Stimulated activated CD8-positive, alpha-beta memory T cell treated with anti-CD3 and anti-CD28 coated beads, Interleukin-7, amount 100 ng/mL, for 24 hours (primary cell): Measurements from ENCODE around the gene DIP2B.
"Not testable (repeated sequence)": the region's sequence is repeated elsewhere in the genome, so short reads cannot be mapped to it uniquely, and the experiment has no call there.

Experiments
- DNase-seq: peaks from one replicate; pipeline ENCODE4 v3.0.0-alpha.2; 2020; ENCODE audit warnings: low read depth

The DIP2B gene

DNA sequence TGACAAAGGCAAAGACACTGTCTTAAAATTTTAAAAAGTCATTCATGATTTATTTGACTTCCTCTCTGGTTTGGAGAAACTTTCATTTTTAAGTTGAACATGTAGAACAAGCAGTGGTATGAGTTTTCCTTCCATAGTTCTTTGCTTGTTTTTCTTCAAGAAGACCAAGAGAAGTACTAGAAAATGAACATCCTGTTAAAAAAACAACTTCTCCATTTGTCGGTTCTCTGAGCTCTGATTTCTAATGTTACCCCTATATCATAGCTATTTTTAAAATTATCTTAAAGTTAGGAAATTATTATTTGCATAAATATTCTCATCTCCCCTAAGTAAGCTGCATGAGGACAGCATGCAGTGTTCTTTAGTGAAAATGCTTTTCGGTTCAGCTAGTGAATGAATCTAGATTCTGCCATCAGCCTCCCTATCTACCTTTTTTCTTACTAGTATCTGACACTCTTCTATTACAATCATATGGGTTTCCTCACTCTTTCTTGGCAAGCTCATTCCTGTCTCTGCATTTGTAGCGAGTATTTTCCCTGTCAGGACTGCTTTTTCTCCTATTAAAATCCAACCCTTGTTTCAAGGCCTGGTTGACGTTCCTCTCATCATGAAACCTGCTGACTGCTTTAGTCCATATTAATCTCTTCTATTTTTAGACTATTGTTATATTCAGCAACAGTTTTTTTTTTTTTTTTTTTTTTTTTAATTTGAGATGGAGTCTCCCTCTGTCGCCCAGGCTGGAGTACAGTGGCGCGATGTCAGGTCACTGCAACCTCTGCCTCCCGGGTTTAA is 15.8 kb downstream of the DIP2B start:
- DNase-seq = no peak

DNA sequence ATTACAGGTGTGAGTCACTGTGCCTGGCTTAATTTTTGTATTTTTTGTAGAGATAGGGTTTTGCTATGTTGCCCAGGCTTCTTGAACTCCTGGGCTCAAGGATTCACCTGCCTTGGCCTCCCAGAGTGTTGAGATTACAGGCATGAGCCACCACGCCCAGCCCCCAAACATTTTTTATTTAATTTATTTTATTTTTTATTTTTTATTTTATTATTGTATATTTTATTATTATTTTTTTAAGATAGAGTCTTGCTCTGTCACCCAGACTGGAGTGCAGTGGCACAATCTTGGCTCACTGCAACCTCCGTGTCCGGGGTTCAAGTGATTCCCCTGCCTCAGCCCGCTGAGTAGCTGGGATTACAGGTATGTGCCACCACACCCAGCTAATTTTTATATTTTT is 17.0 kb downstream of the DIP2B start:
- DNase-seq = not testable (repeated sequence)

DNA sequence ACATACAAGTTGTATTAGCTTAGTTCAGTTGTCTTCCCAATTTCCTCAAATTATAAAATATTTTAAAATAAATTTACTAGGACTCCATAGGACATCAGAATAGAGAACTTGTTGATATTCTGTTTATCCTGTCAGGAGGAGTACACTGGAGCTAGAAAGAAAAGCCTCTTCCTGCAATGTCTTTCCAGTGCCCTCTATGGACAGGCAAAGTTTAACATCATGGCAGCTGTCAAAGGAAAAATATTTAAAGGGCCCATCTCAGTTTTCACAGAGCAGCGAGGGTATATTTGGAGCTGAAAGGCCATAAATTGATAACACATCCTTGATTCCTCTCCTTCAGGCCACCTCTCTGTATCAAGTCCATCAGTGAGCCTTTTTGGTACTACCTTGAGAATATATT is 19.0 kb downstream of the DIP2B start:
- DNase-seq = no peak

DNA sequence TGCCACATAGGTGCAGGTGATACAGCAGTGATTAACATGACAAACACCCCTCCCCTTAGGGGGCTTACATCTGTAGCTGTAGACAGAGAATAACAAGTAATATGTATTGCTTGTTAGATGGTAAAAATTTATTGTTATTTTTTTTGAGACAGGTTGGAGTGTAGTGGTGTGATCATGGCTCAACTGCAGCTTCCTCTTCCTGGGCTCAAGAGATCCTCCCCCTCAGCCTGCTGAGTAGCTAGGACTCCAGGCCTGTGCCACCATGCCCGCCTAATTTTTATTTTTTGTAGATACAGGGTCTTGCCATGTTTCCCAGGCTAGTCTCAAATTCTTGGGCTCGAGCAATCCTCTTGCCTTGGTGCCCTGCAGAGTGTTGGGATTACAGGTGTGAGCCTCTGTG is 19.8 kb downstream of the DIP2B start:
- no peak for DNase-seq

DNA sequence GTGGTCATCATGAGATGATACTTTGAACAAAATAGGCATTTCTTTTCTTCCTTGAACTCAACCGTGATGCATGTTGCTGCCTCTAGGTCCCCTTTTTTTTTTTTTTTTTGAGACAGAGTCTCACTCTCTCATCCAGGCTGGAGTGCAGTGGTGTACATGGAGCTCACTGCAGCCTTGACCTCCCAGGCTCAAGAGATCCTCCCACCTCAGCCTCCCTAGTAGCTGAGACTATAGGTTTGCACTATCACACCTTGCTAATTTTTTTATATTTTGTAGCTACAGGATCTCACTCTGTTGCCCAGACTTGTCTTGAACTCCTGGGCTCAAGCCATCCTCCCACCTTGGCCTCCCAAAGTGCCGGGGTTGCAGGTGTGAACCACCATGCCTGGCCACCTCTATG is 20.6 kb downstream of the DIP2B start:
- DNase-seq = no peak

DNA sequence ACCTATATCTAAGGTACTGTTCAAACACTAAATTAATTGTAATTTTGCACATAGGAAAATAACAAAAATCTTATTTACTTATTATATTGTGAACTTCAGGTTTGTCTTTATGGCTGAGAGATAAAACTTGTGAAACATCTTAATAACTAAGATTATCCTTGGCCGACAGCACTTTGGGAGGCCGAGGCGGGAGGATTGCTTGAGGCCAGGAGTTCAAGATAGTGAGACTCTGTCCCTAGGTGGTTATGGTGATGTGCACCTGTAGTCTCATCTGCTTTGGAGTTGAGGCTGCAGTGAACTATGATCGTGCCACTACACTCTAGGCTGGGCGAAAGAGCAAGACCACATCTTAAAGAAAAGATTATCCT is 22.6 kb downstream of the DIP2B start:
- no peak for DNase-seq

DNA sequence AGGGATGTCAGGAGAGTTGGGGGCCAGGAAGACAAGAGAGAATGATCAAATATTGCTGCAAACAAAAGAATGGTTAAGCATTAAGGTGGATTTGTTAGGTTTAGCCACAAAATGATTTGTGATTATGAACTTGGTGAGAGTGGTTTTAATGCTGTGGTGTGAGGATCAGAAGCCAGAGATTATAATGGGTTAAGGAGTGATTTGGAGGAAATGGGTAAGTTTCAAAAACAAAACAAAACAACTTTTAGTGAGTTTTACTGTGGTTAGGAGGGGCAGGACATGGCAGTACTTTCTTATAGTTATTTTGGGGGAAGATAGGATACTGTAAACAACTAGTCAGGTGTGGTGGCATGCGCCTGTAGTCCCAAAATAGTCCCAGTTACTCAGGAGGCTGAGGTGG is 24.0 kb downstream of the DIP2B start:
- DNase-seq = no peak

DNA sequence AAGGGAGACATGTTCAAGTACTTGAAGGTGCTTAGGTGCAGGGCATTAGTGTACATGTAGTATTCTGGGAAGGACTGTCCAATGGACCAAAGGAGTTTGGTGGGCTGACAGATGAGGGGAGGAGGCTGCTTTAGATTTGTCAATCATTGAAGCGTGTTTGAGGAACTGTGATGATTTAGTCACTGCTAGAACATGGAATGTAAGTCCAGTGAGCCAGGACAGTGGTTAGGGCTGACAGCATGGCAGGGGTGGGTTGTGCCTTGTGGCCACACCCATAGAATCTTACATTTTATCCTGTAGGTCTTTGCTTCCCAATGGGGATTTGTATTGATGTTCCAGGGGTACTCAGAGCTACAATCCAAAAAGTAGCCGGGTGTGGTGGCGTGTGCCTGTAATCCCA is 24.6 kb downstream of the DIP2B start:
- DNase-seq = no peak

DNA sequence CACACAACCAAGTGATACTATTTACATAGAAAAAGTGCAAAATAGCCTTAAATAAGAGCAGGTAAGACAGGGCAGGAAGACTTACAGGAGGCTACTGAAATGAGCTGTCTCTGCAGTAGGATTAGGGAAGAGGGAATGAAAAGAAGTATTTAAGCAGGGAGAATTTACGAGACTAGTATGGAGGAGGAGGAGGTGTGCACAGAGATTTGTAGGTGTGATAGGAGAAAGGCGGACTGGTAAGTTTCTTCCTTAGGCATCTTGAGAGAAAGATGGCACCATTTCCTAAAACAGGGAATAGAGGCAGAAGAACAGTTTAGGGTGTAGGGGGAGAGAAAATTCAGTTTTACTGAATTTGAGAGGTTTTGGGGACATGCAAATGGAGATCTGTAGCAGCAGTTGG is 25.7 kb downstream of the DIP2B start:
- no peak for DNase-seq

DNA sequence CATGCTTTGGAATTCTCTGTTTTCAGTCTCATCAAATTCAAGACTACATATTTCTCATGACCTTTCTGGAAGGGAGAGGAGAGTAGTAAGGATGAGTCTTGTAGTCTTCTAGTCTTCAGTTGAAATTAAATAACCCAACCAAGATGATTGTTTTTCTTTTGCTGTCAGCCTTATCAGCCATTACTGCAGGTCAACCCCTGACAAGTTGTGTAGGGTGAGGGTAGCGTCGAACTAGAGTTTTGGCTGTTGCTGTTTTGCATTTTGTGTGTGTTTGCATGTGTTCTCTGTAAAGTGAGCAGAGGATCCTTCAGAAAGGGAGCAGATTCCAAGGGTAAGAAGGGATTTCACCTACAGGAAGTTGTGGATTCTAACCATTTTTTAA is 28.4 kb downstream of the DIP2B start:
- no peak for DNase-seq

DNA sequence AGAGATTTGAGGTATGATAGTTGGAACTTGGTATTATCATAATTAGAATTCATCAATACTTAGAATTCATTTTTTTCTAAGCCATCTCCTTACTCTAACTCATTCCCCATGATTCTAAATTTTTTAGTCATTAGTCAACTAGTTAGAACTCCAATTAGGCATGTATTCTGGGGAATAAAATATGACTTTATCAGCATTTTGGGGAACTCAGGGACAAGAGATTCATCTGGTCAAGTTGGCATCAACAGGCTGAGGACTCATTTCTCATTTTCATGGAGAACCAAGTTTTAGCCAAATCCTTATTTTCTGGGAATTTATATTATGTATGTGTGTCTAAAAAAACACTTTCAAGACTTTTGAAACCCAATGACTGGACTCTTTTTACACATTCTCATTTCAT is 29.2 kb downstream of the DIP2B start:
- no peak for DNase-seq

DNA sequence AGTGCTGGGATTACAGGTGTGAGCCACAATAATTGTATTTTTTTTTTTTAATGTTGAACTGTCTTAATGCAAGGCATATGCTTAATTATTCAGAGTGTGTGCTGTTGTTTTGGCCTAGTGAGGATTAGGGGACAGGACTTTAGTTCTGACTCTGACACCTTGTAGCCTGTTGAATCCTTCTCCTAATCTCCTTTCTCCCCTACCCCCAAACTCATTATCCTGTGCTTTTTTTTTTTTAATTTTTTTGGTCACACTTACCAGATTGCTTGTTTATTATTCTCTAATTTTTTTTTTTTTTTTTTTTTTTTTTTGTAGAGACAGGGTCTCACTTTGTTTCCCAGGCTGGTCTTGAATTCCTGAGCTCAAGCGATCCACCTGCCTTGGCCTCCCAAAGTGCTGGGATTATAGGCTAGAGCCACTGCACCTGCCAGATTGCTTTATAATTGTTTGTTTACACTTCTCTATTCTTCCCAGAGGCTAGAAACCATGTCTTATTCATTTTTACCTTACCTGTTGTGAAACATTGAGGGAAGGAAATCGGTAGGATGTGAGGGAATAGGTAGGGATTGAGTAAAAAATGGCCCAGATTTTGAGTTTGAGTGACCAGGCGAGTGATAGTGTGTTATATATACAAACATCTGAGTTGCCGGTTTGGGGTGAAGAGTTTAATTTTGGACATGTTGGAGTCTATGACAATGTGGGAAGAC is 32.2 kb downstream of the DIP2B start:
- no peak for DNase-seq

DNA sequence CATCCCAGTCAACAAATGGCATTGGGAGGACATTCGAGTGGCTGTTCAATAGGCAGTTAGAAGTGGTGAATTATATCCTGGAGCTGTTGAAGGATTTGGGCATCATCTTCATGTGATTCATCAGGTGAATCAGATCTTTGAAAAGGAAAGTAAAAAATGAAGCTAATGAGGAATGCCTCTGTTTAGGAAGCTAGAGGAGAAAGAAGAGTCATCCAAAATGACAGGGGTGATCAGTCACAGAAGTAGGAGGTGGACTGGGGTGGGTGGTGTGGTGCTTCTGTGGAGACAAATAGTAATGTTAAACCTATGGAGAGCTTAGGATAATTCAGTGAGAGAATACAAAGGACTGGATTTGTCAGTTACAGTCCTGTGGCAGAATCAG is 32.7 kb downstream of the DIP2B start:
- no peak for DNase-seq

DNA sequence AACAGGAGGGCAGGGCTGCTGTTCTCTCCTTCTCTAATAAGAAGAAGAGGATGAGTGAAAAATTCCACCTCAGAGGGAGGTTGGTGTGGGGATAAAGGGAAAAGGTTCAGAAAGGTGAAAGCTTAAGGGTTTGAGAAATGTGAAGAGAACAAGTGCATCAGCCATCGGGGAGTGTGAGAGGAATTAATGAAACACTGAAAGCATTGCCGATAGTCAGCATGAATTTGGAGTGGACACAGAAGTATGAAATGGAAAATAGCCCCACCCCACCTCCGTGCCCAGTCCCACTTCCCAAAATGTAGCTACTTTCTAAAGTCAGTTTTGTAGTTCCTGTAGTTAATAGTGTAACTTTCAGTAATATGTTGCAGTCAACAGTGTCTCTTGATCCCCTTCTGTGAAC is 33.4 kb downstream of the DIP2B start:
- DNase-seq = no peak

DNA sequence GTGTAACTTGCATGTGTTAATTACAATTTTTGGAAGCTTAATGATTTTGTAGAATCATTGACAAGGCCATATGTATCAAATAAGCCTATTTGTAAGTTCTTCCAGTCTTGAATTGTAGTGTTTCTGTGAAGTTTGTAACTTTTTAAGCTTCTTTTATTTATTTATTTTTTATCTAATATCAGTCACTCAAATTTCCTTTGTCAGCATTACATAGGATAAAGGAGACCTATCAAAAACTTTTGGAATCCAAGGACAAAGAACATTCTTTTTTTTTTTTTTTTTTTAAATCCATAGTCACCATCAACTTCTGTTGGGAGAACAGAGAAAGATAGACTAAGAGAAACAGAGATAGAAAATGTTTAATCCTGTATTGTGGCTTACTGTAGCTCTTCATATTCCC is 36.4 kb downstream of the DIP2B start:
- DNase-seq = no peak

DNA sequence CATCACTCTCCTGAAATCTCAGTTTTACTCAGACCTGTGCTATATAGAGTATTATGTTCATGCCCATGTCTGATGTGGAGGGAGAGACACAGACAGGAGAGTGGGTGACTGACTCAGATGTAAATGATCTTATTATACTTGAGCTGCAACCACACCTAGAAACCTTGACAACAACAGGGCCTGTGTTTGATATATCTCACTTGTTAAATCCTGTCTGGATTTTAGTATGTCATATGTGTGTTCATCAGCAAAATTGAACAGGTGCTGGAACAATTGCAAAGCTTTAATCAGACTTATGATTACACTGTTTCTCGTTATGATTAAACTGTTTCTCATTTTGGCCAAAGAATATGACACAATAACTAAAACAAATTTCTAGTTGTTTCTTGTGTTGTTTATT is 37.7 kb downstream of the DIP2B start:
- no peak for DNase-seq

DNA sequence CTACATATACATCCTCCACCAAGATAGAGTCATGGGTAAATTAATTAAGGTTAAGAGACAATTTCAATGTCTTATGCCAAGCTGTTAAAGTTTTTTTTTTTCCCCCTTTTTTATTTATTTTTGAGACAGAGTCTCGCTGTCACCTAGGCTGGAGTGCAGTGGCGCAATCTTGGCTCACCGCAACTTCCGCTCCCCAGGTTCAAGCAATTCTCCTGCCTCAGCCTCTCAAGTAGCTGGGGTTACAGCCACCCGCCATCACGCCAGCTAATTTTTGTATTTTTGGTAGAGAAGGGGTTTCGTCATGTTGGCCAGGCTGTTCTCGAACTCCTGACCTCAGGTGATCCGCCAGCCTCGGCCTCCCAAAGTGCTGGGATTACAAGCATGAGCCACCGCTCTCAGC is 38.4 kb downstream of the DIP2B start:
- not testable (repeated sequence) for DNase-seq

DNA sequence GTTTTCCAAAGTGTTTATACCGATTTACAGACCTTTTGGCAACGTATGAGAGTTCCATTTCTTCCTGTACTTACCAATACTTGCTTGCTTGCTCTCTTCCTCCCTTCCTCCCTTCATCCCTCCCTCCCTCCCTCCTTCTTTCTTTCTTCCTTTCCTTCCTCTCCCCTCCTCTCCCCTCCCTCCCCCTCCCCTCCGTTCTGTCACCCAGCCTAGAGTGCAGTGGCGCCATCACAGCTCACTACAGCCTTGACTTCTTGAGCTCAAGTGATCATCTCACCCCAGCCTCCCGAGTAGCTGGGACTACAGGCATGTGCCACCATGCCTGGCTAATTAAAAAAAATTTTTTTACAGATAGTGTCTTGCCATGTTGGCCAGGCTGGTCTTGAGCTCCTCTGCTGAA is 40.4 kb downstream of the DIP2B start:
- no peak for DNase-seq

DNA sequence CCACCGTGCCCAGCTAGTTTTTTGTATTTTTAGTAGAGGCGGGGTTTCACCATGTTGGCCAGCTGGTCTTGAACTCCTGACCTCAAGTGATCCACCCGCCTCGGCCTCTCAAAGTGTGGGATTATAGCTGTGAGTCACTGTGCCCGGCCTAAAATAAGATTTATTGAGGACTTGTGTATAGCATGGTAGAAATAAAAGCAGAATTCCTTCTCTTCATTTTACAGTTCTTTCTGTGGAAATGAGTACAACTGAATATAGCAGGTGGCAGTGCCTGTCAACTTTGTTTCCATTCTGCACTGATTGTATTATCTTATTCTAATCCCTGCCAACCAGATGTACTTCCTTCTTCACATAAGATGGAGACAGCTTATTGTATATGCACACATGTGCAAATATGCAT is 41.0 kb downstream of the DIP2B start:
- DNase-seq = no peak

DNA sequence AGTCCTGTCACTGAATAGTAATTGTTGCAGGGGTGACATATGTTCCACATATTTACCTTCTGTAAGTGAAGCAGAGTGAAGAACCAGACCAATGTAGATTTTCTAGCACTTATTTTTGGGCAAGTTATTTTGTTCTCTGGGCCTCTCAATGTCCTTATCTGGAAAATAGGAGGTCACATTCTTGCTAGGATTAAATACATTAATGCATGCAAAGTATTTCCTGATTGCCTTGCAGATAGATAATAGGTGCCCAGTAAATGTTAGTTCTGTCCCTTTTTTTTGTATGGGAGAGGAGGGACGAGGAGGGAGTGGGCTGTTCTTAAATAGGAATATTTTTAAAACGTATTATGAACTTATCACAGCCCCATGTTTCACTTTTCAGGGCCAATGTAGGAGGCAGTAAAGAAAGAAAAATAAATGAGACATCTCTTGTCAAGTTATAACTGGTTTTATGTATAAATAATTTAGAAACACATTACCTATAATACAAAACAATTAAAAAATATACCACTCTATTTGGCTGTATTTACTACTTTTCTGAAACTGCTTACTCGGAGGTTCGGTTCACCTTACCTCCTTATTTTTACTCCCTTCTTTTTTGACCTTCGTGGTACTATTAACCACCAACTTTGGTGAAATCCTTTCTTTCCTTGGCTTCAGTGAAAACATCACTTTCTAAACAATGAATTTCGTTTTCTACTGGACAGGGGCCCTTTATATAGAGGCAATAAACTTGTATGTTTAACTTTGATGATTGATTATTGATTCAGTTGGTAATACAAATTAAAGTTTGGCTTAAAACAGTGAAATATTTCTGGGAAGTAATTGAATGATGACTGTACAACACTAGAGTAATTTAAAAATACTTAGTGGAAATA is 41.9 kb downstream of the DIP2B start:
- DNase-seq = no peak

DNA sequence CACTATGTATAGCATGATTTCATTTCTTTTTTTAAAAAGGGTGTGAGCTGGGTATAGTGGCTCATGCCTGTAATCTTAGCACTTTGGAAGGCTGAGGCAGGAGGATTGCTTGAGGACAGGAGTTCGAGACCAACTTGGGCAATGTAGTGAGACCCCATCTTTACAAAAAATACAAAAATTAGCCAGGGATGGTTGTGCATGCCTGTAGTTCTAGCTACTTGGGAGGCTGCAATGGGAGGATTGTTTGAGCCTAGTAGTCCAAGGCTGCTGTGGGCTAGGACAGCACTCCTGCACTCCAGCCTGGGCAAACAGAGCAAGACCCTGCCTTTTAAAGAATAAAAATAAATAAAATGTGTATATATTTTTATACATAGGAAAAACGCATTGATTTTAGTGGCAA is 43.0 kb downstream of the DIP2B start:
- no peak for DNase-seq

DNA sequence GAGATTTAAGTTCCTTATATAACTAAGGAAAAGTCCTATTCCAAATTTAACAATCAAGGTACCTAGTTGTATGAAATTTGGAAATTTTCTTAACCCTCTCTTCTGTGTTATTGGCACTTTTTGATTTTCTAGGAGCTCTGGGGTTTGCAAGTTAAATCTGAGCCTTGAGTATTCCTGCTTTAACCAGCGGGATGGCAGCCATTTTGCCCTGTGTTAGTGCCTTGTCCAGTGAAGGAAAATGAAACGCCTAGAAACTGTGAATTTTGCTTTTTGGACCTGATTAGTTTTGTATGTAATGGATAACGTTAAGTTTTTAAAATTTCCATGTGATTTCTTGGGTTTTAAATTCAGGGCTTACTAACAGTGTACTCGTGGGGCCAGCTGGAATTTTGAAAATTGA is 45.1 kb downstream of the DIP2B start:
- no peak for DNase-seq
